HCT116 (cell line): ENCODE results near the gene DPH2. TPM values are rescaled to one million over a fixed set of nuclear protein-coding genes. Genes with fewer than 3 reads are reported as not detected.

Source experiments
- ATAC-seq: fragments of 200-7000 bp; cut with Tn5 transposase; 2 replicates; pipeline ENCODE4 v1.9.1; 2020; ENCODE audit warnings: mild to moderate bottlenecking, moderate library complexity
- BruUV-seq: library from RNA; stranded (reverse); fragments of 400-500 nt; replicated peaks from 2 replicates; lab custom pipeline; 2021; lab: Mats Ljungman, UMichigan
- CTCF ChIA-PET: fragments of 300-600 bp; sonication (Branson Sonifier 250); formaldehyde crosslinking; loops from one replicate; lab custom pipeline; 2021; ENCODE audit warnings: antibody characterized with exemption; lab: Charles Lee
- POLR2A ChIA-PET: fragments of 300-600, 350-600 bp; sonication (Branson Sonifier 250); formaldehyde crosslinking; loops from one replicate; lab custom pipeline; 2021; ENCODE audit warnings: antibody characterized with exemption; lab: Charles Lee
- RAD21 ChIA-PET, 2 experiments: fragments of 300-600 bp; sonication (Branson Sonifier 250); formaldehyde crosslinking; loops; one replicate each; lab custom pipeline; 2023; ENCODE audit warnings: low total read pairs in 2 of 2; ENCODE audit not compliant: uncharacterized antibody in 2 of 2, unreplicated experiment in 2 of 2, low non-redundant PET in 1 of 2; lab: Charles Lee
- DNase-seq: peaks from one replicate; pipeline ENCODE4 v3.0.0-alpha.2; 2010; ENCODE audit warnings: low read depth, low spot score
- H2AFZ ChIP-seq: fragments of 200-600 bp; shearing (Covaris generic), sonication (generic); 2 replicates; pipeline ENCODE4 v1.6.1; 2017; ENCODE audit warnings: low read depth, mixed run types, mixed read lengths, antibody characterized with exemption, low read length; ENCODE audit not compliant: poor library complexity, severe bottlenecking
- H3K27ac ChIP-seq: 2 replicates; pipeline ENCODE4 v1.5.1; 2012; ENCODE audit warnings: low read depth, low read length
- H3K27me3 ChIP-seq: fragments of 200-600 bp; sonication (generic); 2 replicates; pipeline ENCODE4 v1.6.1; 2016; ENCODE audit warnings: mixed run types, low read length, mixed read lengths; ENCODE audit not compliant: insufficient read depth
- H3K36me3 ChIP-seq, 2 experiments: fragments of 200-500 bp in 1 of 2; fragments of 200-600 bp in 1 of 2; sonication (Bioruptor generic) in 1 of 2; sonication (generic) in 1 of 2; 2 replicates each; pipeline versions ENCODE4 v1.5.1 to v1.6.1; 2014 to 2016; ENCODE audit warnings: low read length in 2 of 2, inconsistent platforms in 1 of 2, mixed read lengths in 1 of 2, mixed run types in 1 of 2; ENCODE audit not compliant: insufficient read depth in 2 of 2, control insufficient read depth in 1 of 2
- H3K4me1 ChIP-seq, 2 experiments: fragments of 200-600 bp in 1 of 2; sonication (generic) in 1 of 2; 2 replicates each; pipeline versions ENCODE4 v1.5.1 to v1.6.1; 2012 to 2017; ENCODE audit warnings: low read length in 2 of 2, inconsistent platforms in 1 of 2, mild to moderate bottlenecking in 1 of 2, mixed read lengths in 1 of 2, mixed run types in 1 of 2, moderate library complexity in 1 of 2; ENCODE audit not compliant: insufficient read depth in 2 of 2, control insufficient read depth in 1 of 2
- H3K4me2 ChIP-seq: fragments of 200-600 bp; sonication (generic); 2 replicates; pipeline ENCODE4 v1.6.1; 2017; ENCODE audit warnings: mixed run types, low read length, mixed read lengths
- H3K4me3 ChIP-seq, 2 experiments: fragments of 200-600 bp in 1 of 2; sonication (generic) in 1 of 2; replicated peaks in 1 of 2; 2 replicates each; pipeline ENCODE4 v1.5.1; 2011 to 2016; ENCODE audit warnings: low read length in 2 of 2, control low read depth in 1 of 2, low read depth in 1 of 2, mild to moderate bottlenecking in 1 of 2, mixed read lengths in 1 of 2, mixed run types in 1 of 2
- H3K79me2 ChIP-seq: fragments of 200-600 bp; sonication (generic); 2 replicates; pipeline ENCODE4 v1.6.1; 2017; ENCODE audit warnings: mild to moderate bottlenecking, mixed run types, low read length, moderate library complexity, mixed read lengths; ENCODE audit not compliant: insufficient read depth
- H3K9ac ChIP-seq: fragments of 200-600 bp; sonication (generic); 2 replicates; pipeline ENCODE4 v1.6.1; 2016; ENCODE audit warnings: low read length, mixed read lengths
- H3K9me2 ChIP-seq: fragments of 200-600 bp; sonication (generic), shearing (Covaris generic); 2 replicates; pipeline ENCODE4 v1.6.1; 2017; ENCODE audit warnings: mixed run types, mild to moderate bottlenecking, moderate library complexity; ENCODE audit not compliant: insufficient read depth
- H3K9me3 ChIP-seq, 2 experiments: fragments of 200-500 bp in 1 of 2; fragments of 200-600 bp in 1 of 2; sonication (Bioruptor generic) in 1 of 2; sonication (generic) in 1 of 2; 2 replicates each; pipeline ENCODE4 v1.6.1; 2014 to 2017; ENCODE audit warnings: low read length in 2 of 2, mixed read lengths in 2 of 2, inconsistent platforms in 1 of 2, low read depth in 1 of 2, mild to moderate bottlenecking in 1 of 2, mixed run types in 1 of 2, moderate library complexity in 1 of 2; ENCODE audit not compliant: control insufficient read depth in 1 of 2, insufficient read depth in 1 of 2
- H4K20me1 ChIP-seq: fragments of 200-600 bp; sonication (generic), shearing (Covaris generic); 2 replicates; pipeline ENCODE4 v1.6.1; 2017; ENCODE audit warnings: mixed run types, mild to moderate bottlenecking, moderate library complexity; ENCODE audit not compliant: insufficient read depth
- CBX3 ChIP-seq: IDR thresholded peaks from 2 replicates; pipeline ENCODE4 v1.6.1; 2012; ENCODE audit warnings: low read depth
- CEBPB ChIP-seq: IDR thresholded peaks from 2 replicates; pipeline ENCODE4 v1.6.1; 2012; ENCODE audit warnings: low read depth
- EGR1 ChIP-seq: IDR thresholded peaks from 2 replicates; pipeline ENCODE4 v1.6.1; 2012; ENCODE audit warnings: low read depth
- EZH2 ChIP-seq: fragments of 200-600 bp; sonication (generic); IDR thresholded peaks from 2 replicates; pipeline ENCODE4 v1.6.1; 2017; ENCODE audit warnings: antibody characterized with exemption, mixed run types
- JUND ChIP-seq: IDR thresholded peaks from 2 replicates; pipeline ENCODE4 v1.6.1; 2012
- POLR2A ChIP-seq: IDR thresholded peaks from 2 replicates; pipeline ENCODE4 v1.7.0; 2011; ENCODE audit warnings: borderline replicate concordance; ENCODE audit not compliant: insufficient read depth, insufficient read length; ENCODE audit errors: extremely low read depth
- POLR2AphosphoS5 ChIP-seq: IDR thresholded peaks from 2 replicates; pipeline ENCODE4 v1.6.1; 2011; ENCODE audit warnings: mild to moderate bottlenecking, low read depth, low read length, moderate library complexity
- RAD21 ChIP-seq: IDR thresholded peaks from 2 replicates; pipeline ENCODE4 v1.6.1; 2012; ENCODE audit warnings: low read depth, mild to moderate bottlenecking
- SIN3A ChIP-seq: IDR thresholded peaks from 2 replicates; pipeline ENCODE4 v1.6.1; 2012; ENCODE audit warnings: low read depth
- TCF7L2 ChIP-seq: IDR thresholded peaks from 2 replicates; pipeline ENCODE4 v1.7.0; 2011; ENCODE audit warnings: borderline replicate concordance, inconsistent platforms; ENCODE audit not compliant: insufficient read depth, insufficient read length; ENCODE audit errors: extremely low read depth
- YY1 ChIP-seq: IDR thresholded peaks from 2 replicates; pipeline ENCODE4 v1.6.1; 2011; ENCODE audit warnings: low read length, low read depth, moderate library complexity, mild to moderate bottlenecking; ENCODE audit not compliant: insufficient replicate concordance; ENCODE audit errors: extremely low read depth
- ZFX ChIP-seq: fragments of 450-650 bp; IDR thresholded peaks from 2 replicates; pipeline ENCODE4 v1.6.1; 2017
- ZNF274 ChIP-seq: fragments of 200-500 bp; sonication (Bioruptor generic); IDR thresholded peaks from 2 replicates; pipeline ENCODE4 v1.6.1; 2014; ENCODE audit warnings: mild to moderate bottlenecking, low read depth, low read length, inconsistent platforms
- intact Hi-C: fragments of 100-400 bp; cut with micrococcal nuclease; formaldehyde crosslinking; loops from 2 replicates; pipeline ENCODE4 v1.10.0; 2022
- total RNA-seq: library from RNA; stranded (reverse); gene quantifications from one replicate; pipeline ENCODE4 v1.2.1, GENCODE V29; 2021; ENCODE audit not compliant: unreplicated experiment
- TF ChIP-seq, protein P1 (sequence below): IDR thresholded peaks from 2 replicates; pipeline ENCODE4 v1.6.1; 2012; ENCODE audit warnings: low read depth
- TF ChIP-seq, protein P2 (sequence below): IDR thresholded peaks from 2 replicates; pipeline ENCODE4 v1.6.1; 2012
- TF ChIP-seq, protein P3 (sequence below), 3 experiments: fragments of 200-600 bp in 1 of 3; sonication (generic) in 1 of 3; IDR thresholded peaks in 2 of 3; conservative IDR thresholded peaks in 1 of 3; 2 replicates each; pipeline ENCODE4 v1.5.1; 2012 to 2017; ENCODE audit warnings: low read depth in 2 of 3, low read length in 2 of 3, antibody characterized with exemption in 1 of 3, borderline replicate concordance in 1 of 3, control low read depth in 1 of 3, mild to moderate bottlenecking in 1 of 3, mixed read lengths in 1 of 3, mixed run types in 1 of 3, moderate library complexity in 1 of 3; ENCODE audit not compliant: insufficient read depth in 1 of 3
- TF ChIP-seq, protein P4 (sequence below): IDR thresholded peaks from 2 replicates; pipeline ENCODE4 v1.6.1; 2012

Gene DPH2
- total RNA-seq, 1 experiment from 2014 or later = 53.2 TPM

DNA sequence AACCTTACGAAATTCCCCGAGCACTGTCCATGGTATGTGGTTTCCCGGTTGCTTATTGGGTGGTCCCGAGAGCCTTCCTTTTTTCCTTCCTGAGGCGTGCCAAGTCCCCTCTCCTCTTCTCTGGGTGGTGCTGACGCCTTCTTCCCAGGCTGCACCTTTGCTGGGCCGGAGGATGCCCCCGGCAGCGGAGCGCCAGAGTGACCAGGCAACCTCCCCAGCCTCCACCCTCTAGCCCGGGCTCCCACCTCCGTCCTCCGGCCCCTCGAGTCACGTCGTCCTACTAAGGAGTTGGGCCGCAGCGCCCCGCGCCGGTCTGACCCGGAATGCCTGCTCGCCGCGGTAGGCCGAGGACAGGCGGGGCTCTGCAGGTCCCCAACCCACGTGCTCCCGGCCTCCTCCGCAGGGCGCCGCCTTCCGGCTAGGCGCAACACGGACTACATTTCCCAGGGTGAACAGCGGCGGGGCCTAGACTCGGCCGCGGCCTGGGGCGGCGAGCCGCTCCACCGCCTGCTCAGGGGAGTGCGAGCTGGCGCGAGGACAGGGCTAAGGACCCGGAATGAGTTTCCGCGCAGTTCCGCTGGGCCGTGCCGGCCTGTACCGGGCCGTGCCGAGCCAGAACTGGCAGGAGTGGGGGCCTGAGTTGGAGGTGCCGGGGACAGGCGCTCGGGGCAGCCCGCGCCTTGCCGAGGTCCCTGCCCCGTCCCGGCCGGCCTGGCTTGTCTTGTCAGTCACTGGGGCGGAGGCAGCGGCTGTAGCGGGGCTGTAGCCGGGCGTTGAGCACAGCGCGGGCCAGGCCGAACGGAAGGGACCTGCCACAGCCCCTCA is 23.4 kb upstream of the DPH2 start, which contains the start of gene IPO13:
IPO13 (plus strand) TSS at position 715 of the 825 bp plus-strand sequence. CDS start 651 bp downstream, outside the sequence.
- H3K4me3 ChIP-seq = peak within 1 kb of the TSS; percentile 77 to 97
- peak within 1 kb of the TSS; percentile 76 for H3K9ac ChIP-seq
- H4K20me1 ChIP-seq = no peaks in the 10 kb centered on the region
- peak within 1 kb of the TSS; percentile 96 for H3K4me2 ChIP-seq
- no TSS peak for BruUV-seq
- intact Hi-C loops = loop anchor here (1.0 kb wide), 1 partner anchor 183 kb away; no protein-coding TSS in a partner anchor
- peak within 1 kb of the TSS; percentile 56 for H2AFZ ChIP-seq
- H3K27ac ChIP-seq = peak within 1 kb of the TSS; percentile 88
- POLR2A ChIA-PET = interaction anchor here (0.6 to 1.4 kb wide), 5 partner anchors 11 to 187 kb away, joined by 3 to 9 read pairs (median 3); no protein-coding TSS in a partner anchor
- DNase-seq = peak; percentile 93
- peaks cover 11% of the 10 kb centered on the region for H3K79me2 ChIP-seq
- peak; percentile 95 for ATAC-seq
- RAD21 ChIA-PET = interaction anchor here in 1 of 2 experiments (0.6 to 2.0 kb wide), 3 partner anchors 12 to 348 kb away, joined by 3 to 10 read pairs (median 9); partner anchors contain the start of gene ARTN
- peaks cover 10 to 23% of the 10 kb centered on the region in 2 experiments; a peak in 3 of 4 replicates for H3K4me1 ChIP-seq
- H3K27me3 ChIP-seq = no peaks in the 10 kb centered on the region
- CTCF ChIA-PET = interaction anchor here (1.1 to 9.8 kb wide), 4 partner anchors 13 to 183 kb away, joined by 3 to 130 read pairs (median 14); partner anchors contain the start of gene ARTN
- H3K9me2 ChIP-seq = no peaks in the 10 kb centered on the region
- H3K36me3 ChIP-seq = 0 out of 4 replicates have a peak, but pooled peaks cover 0 to 3% of the 10 kb centered on the region in 2 experiments
- H3K9me3 ChIP-seq = no peaks in the 10 kb centered on the region
- peak; percentile 90 for TF ChIP-seq POLR2AphosphoS5
- TF ChIP-seq, protein P1, sequence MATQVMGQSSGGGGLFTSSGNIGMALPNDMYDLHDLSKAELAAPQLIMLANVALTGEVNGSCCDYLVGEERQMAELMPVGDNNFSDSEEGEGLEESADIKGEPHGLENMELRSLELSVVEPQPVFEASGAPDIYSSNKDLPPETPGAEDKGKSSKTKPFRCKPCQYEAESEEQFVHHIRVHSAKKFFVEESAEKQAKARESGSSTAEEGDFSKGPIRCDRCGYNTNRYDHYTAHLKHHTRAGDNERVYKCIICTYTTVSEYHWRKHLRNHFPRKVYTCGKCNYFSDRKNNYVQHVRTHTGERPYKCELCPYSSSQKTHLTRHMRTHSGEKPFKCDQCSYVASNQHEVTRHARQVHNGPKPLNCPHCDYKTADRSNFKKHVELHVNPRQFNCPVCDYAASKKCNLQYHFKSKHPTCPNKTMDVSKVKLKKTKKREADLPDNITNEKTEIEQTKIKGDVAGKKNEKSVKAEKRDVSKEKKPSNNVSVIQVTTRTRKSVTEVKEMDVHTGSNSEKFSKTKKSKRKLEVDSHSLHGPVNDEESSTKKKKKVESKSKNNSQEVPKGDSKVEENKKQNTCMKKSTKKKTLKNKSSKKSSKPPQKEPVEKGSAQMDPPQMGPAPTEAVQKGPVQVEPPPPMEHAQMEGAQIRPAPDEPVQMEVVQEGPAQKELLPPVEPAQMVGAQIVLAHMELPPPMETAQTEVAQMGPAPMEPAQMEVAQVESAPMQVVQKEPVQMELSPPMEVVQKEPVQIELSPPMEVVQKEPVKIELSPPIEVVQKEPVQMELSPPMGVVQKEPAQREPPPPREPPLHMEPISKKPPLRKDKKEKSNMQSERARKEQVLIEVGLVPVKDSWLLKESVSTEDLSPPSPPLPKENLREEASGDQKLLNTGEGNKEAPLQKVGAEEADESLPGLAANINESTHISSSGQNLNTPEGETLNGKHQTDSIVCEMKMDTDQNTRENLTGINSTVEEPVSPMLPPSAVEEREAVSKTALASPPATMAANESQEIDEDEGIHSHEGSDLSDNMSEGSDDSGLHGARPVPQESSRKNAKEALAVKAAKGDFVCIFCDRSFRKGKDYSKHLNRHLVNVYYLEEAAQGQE = peak; percentile 78
- TF ChIP-seq EZH2 = no peak
- TF ChIP-seq ZFX = peak; percentile 72; the same call in 1 of the 2 replicates
- peak; percentile 95 for TF ChIP-seq CBX3
- peak; percentile 86 for TF ChIP-seq SIN3A
- TF ChIP-seq POLR2A = peak; percentile 53
- TF ChIP-seq CEBPB = no peak
- TF ChIP-seq, protein P2, sequence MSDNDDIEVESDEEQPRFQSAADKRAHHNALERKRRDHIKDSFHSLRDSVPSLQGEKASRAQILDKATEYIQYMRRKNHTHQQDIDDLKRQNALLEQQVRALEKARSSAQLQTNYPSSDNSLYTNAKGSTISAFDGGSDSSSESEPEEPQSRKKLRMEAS = peak; percentile 99
- TF ChIP-seq YY1 = peak; percentile 70
- TF ChIP-seq, protein P3, sequence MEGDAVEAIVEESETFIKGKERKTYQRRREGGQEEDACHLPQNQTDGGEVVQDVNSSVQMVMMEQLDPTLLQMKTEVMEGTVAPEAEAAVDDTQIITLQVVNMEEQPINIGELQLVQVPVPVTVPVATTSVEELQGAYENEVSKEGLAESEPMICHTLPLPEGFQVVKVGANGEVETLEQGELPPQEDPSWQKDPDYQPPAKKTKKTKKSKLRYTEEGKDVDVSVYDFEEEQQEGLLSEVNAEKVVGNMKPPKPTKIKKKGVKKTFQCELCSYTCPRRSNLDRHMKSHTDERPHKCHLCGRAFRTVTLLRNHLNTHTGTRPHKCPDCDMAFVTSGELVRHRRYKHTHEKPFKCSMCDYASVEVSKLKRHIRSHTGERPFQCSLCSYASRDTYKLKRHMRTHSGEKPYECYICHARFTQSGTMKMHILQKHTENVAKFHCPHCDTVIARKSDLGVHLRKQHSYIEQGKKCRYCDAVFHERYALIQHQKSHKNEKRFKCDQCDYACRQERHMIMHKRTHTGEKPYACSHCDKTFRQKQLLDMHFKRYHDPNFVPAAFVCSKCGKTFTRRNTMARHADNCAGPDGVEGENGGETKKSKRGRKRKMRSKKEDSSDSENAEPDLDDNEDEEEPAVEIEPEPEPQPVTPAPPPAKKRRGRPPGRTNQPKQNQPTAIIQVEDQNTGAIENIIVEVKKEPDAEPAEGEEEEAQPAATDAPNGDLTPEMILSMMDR (IDR thresholded peaks at IDR 0.05 in 2 of 3, conservative IDR thresholded peaks at IDR 0.05 in 1 of 3; ENCODE audit: borderline replicate concordance in 1 of 3, insufficient read depth in 1 of 3, low read depth in 2 of 3, low read length in 2 of 3) = peak; percentile 72 to 84 (median 76)
- TF ChIP-seq, protein P4, sequence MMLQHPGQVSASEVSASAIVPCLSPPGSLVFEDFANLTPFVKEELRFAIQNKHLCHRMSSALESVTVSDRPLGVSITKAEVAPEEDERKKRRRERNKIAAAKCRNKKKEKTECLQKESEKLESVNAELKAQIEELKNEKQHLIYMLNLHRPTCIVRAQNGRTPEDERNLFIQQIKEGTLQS = no peak
- peak; percentile 34 for TF ChIP-seq TCF7L2
- peak; percentile 90 for TF ChIP-seq RAD21
- peak; percentile 88 for TF ChIP-seq EGR1
- no peak for TF ChIP-seq ZNF274
- no peak for TF ChIP-seq JUND
